NCI-H82 (cell line): ENCODE results near the gene ALAD.
"Not testable (repeated sequence)": the region's sequence is repeated elsewhere in the genome, so short reads cannot be mapped to it uniquely, and the experiment has no call there.

Source experiments
- DNase-seq: peaks from one replicate; lab custom pipeline; 2025; lab: John Stamatoyannopoulos, UW

ALAD gene

DNA sequence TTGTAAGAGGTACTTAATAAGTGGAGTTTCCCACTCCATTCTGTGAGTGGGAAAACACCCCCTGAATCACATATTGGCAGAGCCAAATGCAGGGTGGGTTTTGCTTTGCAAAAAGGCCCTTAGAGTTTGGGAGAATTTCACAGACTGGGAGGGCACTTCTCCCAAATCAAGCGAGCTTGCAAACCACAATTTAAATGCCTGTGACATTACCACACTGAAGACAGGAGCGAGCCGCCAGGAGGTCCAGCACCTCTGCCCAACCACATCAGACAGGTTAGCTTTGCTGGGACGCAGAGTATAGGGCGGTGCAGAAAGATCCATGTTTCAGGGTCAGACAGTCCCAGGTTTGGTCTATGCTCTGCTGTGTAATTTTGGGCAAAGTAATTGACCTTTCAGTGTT, 2.3 kb downstream of the ALAD start:
- DNase-seq = no peak

DNA sequence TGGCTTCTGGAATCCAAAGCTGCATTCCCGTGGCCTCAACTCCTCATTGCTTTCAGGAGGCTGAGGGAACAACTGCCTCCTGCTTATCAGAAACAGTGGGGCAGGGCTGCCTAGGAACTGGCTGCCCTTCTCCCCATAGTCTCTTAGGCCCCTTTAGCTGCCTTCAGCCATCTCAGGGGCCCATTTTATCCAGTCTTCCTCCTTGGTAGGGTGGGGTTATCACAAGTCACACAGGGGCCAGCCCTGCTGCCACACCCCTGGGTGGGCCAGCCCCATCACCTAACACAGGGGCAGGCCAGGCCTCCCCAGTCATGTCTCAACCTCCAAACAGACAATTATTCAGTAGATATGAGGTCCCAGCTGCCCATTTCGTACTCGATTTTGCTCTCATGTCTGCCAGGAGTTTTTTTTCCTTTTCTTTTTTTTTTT, 3.9 kb downstream of the ALAD start:
- no peak for DNase-seq

DNA sequence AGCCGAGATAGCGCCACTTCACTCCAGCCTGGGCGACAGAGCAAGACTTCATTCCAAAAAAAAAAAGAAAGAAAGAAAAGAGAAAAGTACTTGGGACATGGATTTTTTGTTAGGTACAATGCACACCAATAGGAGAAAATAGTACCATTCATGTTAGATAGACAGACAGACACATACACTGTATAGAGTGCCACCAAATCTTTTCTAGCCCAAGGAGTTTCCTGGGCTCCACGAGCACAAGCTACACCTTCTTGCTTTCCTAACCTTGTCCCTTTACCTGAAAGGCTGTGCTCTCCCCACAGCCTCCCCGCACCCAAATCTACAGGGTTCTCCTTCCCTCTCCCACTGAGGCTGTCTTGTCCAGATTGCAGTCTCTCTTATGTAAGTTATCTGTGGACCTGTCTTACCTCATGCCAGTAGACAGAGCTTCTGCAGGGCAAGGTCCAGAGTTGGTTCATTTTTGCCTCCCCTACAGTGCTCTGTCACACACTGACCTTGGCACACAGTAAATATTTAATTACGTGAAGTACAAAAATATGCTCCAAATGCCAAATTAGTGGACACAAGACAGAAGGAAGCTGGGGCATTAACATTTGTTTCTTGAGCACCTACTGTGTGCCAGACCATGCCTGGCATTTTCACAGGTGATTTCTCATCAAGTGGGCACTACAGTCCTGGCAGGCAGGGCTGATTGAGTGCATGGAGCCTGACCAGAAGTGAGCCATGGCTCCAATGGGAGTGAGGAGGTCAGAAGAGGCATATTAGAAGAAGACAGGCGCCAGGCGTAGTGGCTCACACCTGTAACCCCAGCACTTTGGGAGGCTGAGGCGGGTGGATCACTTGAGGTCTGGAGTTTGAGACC, 5.9 kb downstream of the ALAD start:
- no peak for DNase-seq

DNA sequence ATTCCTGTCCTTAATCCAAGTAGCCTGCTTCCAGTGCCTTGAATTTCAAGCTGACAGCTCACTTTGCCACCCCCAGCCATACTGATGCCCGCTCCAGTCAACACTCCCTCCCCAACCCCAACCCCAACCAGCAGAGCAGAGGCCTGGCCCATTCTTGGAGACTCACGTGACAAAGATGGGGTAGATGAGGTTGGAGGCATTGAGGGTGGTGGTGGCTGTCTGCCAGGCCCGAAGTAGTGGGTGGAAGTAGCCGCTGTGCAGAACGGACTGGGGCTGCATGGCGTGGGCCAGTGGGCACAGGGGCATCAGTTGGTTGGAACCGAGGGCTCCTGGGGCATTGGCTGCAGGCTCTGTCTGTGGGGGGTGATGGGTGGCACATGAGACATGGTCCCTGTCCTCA, 7.8 kb downstream of the ALAD start:
- DNase-seq = no peak

DNA sequence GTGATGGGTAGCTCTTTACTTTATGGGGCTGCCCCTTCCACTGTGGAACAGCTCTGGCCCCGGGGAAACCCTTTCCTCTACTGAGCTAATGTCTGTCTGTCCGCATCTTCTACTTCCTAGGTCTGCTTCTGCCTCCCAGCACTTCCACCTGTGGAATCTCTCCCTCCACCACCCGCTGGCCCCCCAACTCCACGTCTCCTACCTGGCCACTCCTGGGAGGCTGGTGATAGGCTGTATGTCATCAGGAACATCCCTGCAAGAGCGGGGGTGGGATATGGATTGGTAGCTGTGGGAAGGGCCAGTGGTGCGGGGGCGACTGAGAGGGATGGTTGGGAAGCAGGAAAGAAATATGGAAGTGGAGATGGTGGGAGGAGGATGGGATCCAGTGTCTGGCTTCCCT, 9.2 kb downstream of the ALAD start:
- DNase-seq = no peak

GRCh38 chr9:113390192-113390960, 10.7 kb downstream of the ALAD start:
- no peak for DNase-seq

- DNase-seq = no peak
These were observed 11.6 kb downstream of the ALAD start for GRCh38 chr9:113389451-113389850.

GRCh38 chr9:113388833-113389232, 12.3 kb downstream of the ALAD start:
- DNase-seq = no peak

- DNase-seq = no peak
These were observed 13.4 kb downstream of the ALAD start for GRCh38 chr9:113387560-113388230.

- no peak for DNase-seq
These were observed 14.3 kb downstream of the ALAD start for GRCh38 chr9:113386571-113387393.

GRCh38 chr9:113381909-113382411, 19.1 kb downstream of the ALAD start:
- DNase-seq = no peak

GRCh38 chr9:113381441-113381840, 19.6 kb downstream of the ALAD start:
- DNase-seq = not testable (repeated sequence)

DNA sequence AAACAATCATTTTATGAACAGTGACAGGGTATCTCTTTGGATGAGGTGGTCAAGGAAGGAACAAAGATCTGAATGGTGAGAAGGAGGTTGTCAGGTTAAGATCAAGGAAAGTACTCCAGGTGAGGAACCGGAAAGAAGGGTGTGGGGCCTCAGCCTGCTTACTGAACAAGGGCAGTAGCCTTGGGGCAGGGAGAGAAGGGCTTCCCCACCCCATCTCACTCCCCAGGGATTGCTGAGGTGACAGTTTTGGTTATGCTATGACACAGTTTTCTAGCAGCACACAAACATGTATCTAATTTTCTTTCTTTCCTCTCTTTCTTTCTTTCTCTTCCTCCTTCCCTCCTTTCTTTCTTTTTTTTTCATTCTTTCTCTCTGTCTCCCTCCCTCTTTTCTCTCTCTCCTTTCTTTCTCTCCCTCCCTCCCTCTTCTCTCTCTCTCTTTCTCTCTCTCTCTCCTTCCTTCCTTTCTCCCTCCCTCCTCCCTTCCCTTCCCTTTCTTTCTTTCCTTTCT, 20.2 kb downstream of the ALAD start:
- no peak for DNase-seq

DNA sequence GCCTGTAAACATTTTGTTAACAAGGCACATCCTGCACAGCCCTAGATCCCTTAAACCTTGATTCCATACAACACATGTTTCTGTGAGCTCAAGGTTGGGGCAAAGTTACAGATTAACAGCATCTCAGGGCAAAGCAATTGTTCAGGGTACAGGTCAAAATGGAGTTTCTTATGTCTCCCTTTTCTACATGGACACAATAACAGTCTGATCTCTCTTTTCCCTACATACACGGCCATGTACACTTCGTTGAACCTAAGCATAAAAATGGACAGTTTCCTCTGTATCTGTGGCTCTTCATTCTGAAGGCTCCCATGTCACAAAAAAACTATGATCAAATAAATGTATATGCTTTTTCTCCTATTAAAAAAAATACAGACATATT, 21.3 kb downstream of the ALAD start:
- not testable (repeated sequence) for DNase-seq

GRCh38 chr9:113379094-113379828, 21.8 kb downstream of the ALAD start:
- DNase-seq = not testable (repeated sequence)

DNA sequence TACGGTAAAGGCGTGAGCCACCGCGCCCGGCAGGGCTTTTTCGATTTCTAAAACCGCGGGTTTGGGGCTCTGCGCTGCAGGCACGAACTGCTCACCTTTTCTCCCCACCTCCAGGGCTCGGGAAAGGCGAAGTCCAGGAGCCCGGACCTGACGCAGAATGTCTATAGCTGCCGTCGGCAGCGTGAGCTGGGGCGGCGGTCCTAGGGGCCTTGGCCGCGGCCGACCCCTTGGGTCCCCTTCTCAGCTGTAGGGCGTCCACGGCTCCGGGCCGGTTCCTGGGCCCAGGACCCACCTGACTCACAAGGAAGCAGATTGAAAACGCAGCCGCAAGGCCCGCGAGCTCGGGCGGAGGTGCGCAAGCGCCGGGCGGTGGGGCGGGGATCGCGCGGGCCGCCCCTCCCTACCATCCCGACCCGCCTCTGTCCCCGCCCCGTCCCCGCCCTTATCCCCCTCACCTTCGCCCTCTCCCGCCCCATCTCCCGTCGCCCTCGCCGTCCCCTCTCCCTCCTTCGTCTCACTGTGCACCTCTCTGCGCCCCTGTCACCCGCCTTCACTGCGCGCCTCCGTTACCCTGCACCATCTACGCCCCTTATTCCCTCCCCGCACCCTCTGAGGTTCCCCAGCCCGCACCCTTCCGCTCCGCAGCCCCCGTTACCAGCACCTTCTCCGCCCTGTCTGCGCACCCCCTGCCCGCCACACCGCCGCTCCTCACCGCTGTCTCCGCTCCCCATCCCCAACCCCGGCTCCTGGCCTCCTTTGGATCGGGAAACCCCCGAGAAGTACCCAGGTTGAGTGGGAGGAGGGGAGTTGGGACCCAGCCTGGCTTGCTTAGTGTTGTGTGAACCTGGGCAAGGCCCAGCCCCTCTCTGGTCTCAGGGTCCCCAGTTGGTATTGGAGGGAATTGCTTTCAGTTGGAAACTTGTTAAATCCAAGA, 24.2 kb downstream of the ALAD start, which contains the start of gene HDHD3:
Gene HDHD3 (minus strand): TSS at position 353 of the 934 bp plus-strand sequence. CDS start 2,632 bp downstream, outside the sequence.
- DNase-seq = peak; percentile 89

GRCh38 chr9:113375057-113376023, 25.7 kb downstream of the ALAD start:
- DNase-seq = no peak
